HG03520 (cell line): ENCODE measurements around the gene MICALL1.

ENCODE experiments used
- ATAC-seq: cut with Tn5 transposase; IDR thresholded peaks from one replicate; pipeline ENCODE4 v1.9.1; 2021; ENCODE audit warnings: mild to moderate bottlenecking, moderate library complexity; ENCODE audit not compliant: unreplicated experiment

Gene MICALL1

GRCh38 chr22:37904572-37905533 lies 1.2 kb upstream of the MICALL1 start:
- ATAC-seq = no peak

DNA sequence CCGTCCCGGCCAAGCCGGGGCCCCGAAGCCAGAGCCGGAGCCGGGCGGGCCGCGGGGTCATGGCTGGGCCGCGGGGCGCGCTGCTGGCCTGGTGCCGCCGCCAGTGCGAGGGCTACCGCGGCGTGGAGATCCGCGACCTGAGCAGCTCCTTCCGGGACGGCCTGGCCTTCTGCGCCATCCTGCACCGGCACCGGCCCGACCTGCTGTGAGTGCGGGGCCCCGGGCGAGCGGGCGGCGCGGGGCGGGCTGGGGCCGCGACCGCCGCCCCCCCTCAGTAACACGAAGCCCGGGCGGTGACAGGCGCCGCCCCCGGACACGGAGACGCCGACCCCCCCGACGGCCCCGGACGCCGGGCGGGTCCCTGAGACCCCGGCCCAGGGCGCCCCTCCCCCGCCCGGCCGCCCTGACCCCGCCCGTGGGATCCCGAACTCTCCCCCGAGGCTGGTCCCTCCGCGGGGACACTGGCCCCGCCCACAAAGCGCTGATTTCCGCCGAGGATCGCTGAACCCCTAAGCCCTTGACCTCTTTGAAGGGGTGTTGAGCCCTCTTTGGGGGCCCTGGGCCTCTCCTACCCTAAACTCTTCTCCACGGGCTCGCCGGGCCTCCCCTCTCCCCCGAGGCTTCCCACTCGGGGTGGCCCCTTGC lies 389 bp downstream of the MICALL1 start:
- ATAC-seq = peak; percentile 12

- no peak for ATAC-seq
Observed at GRCh38 chr22:37907036-37907954, 1.2 kb downstream of the MICALL1 start.

DNA sequence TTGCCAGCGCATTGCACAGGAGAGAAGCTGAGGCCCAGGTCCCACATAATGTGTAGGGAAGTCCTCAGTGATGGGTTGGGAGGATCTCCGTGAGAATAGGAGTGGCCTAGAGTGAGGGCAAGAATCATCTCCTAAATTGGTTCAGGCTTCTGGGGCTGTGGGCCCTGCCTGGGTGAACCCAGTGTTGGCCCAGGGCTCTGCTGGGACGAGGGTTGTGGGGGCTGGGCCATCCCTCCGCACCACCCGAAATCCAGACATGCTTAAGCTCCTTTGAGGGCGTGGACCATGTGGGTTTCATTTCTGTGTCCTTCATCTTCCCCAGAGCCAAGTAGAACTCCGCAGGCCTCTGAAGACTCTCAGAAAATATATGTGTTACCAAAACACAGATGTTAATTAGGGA lies 3.7 kb downstream of the MICALL1 start:
- no peak for ATAC-seq

GRCh38 chr22:37910890-37911672 lies 5.0 kb downstream of the MICALL1 start:
- no peak for ATAC-seq

DNA sequence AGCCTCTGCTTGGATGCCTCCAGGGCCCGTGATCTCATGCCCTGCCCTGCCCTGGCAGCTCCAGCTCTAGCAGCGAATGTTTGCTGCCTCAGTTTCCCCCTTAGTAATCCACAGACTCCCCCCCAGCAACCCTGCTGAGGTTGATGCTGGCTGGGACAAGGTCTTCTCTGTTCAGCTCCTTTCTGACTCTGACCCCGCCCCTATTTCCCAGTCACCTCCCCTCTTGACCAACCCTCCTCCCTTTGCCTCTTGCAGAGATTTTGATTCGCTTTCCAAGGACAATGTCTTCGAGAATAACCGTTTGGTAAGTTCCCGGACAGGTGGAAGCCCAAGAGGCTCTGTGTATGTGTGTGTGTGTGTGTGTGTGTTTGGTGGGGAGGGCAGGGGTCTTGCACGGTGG lies 5.6 kb downstream of the MICALL1 start:
- no peak for ATAC-seq

GRCh38 chr22:37912171-37912570 lies 6.1 kb downstream of the MICALL1 start:
- no peak for ATAC-seq

GRCh38 chr22:37913233-37913721 lies 7.2 kb downstream of the MICALL1 start:
- no peak for ATAC-seq

- no peak for ATAC-seq
Observed at GRCh38 chr22:37916311-37916710, 10.2 kb downstream of the MICALL1 start.

GRCh38 chr22:37917874-37918548 lies 11.9 kb downstream of the MICALL1 start:
- no peak for ATAC-seq

GRCh38 chr22:37918580-37919270 lies 12.6 kb downstream of the MICALL1 start:
- no peak for ATAC-seq

GRCh38 chr22:37920126-37920525 lies 14.0 kb downstream of the MICALL1 start:
- ATAC-seq = no peak

DNA sequence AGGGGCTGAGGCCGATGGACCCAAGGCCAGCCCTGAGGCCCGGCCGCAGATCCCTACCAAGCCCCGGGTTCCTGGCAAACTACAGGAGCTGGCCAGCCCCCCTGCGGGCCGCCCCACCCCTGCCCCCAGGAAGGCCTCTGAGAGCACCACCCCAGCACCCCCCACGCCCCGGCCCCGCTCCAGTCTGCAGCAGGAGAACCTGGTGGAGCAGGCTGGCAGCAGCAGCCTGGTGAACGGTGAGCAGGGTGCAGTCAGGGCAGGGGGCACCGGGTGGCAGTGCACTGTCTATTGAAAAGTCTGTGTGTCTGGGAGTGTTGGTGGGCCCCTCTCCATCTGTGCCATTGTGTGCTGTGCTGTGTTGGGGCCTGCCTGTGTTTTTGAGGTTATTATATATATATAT lies 16.1 kb downstream of the MICALL1 start:
- ATAC-seq = no peak

- ATAC-seq = no peak
Observed at GRCh38 chr22:37923927-37924326, 17.8 kb downstream of the MICALL1 start.

GRCh38 chr22:37924386-37925065 lies 18.4 kb downstream of the MICALL1 start:
- ATAC-seq = no peak

- no peak for ATAC-seq
Observed at GRCh38 chr22:37925330-37925729, 19.2 kb downstream of the MICALL1 start.

DNA sequence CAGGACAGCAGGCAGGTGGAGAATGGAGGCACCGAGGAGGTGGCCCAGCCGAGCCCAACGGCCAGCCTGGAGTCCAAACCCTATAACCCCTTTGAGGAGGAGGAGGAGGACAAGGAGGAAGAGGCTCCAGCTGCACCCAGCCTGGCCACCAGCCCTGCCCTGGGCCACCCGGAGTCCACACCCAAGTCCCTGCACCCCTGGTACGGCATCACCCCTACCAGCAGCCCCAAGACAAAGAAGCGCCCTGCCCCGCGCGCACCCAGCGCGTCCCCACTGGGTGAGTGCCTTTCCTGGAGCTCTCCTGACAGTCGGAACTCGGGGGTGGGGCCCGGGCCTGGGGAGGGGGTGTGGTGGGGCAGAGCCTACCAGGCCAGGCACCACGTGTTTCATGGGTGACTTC lies 19.7 kb downstream of the MICALL1 start:
- no peak for ATAC-seq

- ATAC-seq = no peak
Observed at GRCh38 chr22:37926358-37926757, 20.3 kb downstream of the MICALL1 start.
